OCI-LY7 (cell line): ENCODE data around the gene TM6SF1. TPM values are rescaled to one million over a fixed set of nuclear protein-coding genes. Genes with fewer than 3 reads are reported as not detected.
"Not testable (repeated sequence)": the region's sequence is repeated elsewhere in the genome, so short reads cannot be mapped to it uniquely, and the experiment has no call there.

Experiments
- BruUV-seq: library from RNA; stranded (reverse); fragments of 400-500 nt; replicated peaks from 2 replicates; lab custom pipeline; 2021; lab: Mats Ljungman, UMichigan
- CTCF ChIA-PET: fragments of 300-600 bp; sonication (Branson Sonifier 250); formaldehyde crosslinking; loops from one replicate; lab custom pipeline; 2022; ENCODE audit warnings: antibody characterized with exemption; ENCODE audit not compliant: unreplicated experiment; lab: Charles Lee
- POLR2A ChIA-PET: fragments of 300-600 bp; sonication (Branson Sonifier 250); formaldehyde crosslinking; loops from one replicate; lab custom pipeline; 2022; ENCODE audit warnings: antibody characterized with exemption; lab: Charles Lee
- DNase-seq: peaks from one replicate; pipeline ENCODE4 v3.0.0-alpha.2; 2015; ENCODE audit warnings: low spot score
- H2AFZ ChIP-seq: fragments of 200-600 bp; sonication (generic), shearing (Covaris generic); 2 replicates; pipeline ENCODE4 v1.6.1; 2014; ENCODE audit warnings: mild to moderate bottlenecking, antibody characterized with exemption, low read length, moderate library complexity
- H3K27ac ChIP-seq: fragments of 200-600 bp; sonication (generic); 2 replicates; pipeline ENCODE4 v1.5.1; 2014; ENCODE audit warnings: mixed run types, low read depth, mild to moderate bottlenecking, moderate library complexity, low read length, inconsistent platforms; ENCODE audit not compliant: poor library complexity, severe bottlenecking
- H3K36me3 ChIP-seq: fragments of 200-600 bp; sonication (generic); 2 replicates; pipeline ENCODE4 v1.6.1; 2014; ENCODE audit warnings: mild to moderate bottlenecking, antibody characterized with exemption, low read length, moderate library complexity, mixed read lengths; ENCODE audit not compliant: insufficient read depth
- H3K4me1 ChIP-seq: fragments of 200-600 bp; sonication (generic); 2 replicates; pipeline ENCODE4 v1.5.1; 2014; ENCODE audit warnings: mild to moderate bottlenecking, low read length; ENCODE audit not compliant: insufficient read depth, poor library complexity, severe bottlenecking
- H3K4me2 ChIP-seq: fragments of 200-600 bp; sonication (generic); 2 replicates; pipeline ENCODE4 v1.6.1; 2014; ENCODE audit warnings: mild to moderate bottlenecking, low read length
- H3K4me3 ChIP-seq: fragments of 200-600 bp; sonication (generic); 2 replicates; pipeline ENCODE4 v1.5.1; 2014; ENCODE audit warnings: mild to moderate bottlenecking, low read depth, low read length; ENCODE audit not compliant: poor library complexity, severe bottlenecking
- H3K79me2 ChIP-seq: fragments of 200-600 bp; sonication (generic); 2 replicates; pipeline ENCODE4 v1.6.1; 2016; ENCODE audit warnings: low read depth, mild to moderate bottlenecking, low read length, moderate library complexity, mixed read lengths; ENCODE audit not compliant: insufficient read depth
- H3K9me2 ChIP-seq: fragments of 200-600 bp; sonication (generic); 2 replicates; pipeline ENCODE4 v1.6.1; 2016; ENCODE audit warnings: mild to moderate bottlenecking, low read length, mixed read lengths; ENCODE audit not compliant: insufficient read depth
- H3K9me3 ChIP-seq: fragments of 200-600 bp; sonication (generic); 2 replicates; pipeline ENCODE4 v1.6.1; 2014; ENCODE audit warnings: mild to moderate bottlenecking, mixed run types, low read length, mixed read lengths
- H4K20me1 ChIP-seq: fragments of 200-600 bp; sonication (generic); 2 replicates; pipeline ENCODE4 v1.6.1; 2014; ENCODE audit warnings: mild to moderate bottlenecking, antibody characterized with exemption, low read length, moderate library complexity, mixed read lengths; ENCODE audit not compliant: insufficient read depth
- EZH2phosphoT487 ChIP-seq: fragments of 200-600 bp; sonication (generic); IDR thresholded peaks from 2 replicates; pipeline ENCODE4 v1.6.1; 2018; ENCODE audit warnings: low read depth, borderline replicate concordance, mild to moderate bottlenecking, mixed run types, antibody characterized with exemption, low read length, moderate library complexity, mixed read lengths
- intact Hi-C: fragments of 100-400 bp; cut with micrococcal nuclease; formaldehyde crosslinking; loops from one replicate; pipeline ENCODE4 v1.10.0; 2022; ENCODE audit not compliant: unreplicated experiment
- total RNA-seq, 2 experiments: library from RNA; depleted of rRNA in 1 of 2; stranded (reverse); fragments of >200 nt in 1 of 2; shearing (Covaris generic) in 1 of 2; gene quantifications; 2 replicates each; pipeline ENCODE4 v1.2.3, GENCODE V29; 2014 to 2022
- TF ChIP-seq, protein P1 (sequence below): fragments of 200-600 bp; sonication (generic); conservative IDR thresholded peaks from 2 replicates; pipeline ENCODE4 v1.5.1; 2014; ENCODE audit warnings: mild to moderate bottlenecking, antibody characterized with exemption, low read length, moderate library complexity, mixed read lengths

Gene TM6SF1
- total RNA-seq, 2 experiments from 2014 or later, result 27.2 to 28.7 TPM

DNA sequence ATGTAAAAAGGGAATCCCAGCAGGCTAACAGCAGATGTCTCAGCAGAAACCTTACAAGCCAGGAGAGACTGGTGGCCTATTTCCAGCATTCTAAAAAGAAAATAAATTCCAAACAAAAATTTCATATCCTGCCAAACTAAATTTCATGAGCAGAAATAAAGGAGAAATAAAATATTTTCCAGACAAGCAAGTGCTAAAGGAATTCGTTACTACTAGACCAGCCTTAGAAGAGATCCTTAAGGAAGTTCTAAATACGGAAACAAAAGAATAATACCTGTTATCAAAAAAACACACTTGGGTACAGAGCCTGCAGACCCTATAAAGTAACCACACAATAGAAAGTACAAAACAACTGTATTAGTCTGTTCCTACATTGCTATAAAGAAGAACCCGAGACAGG, 58.8 kb downstream of the TM6SF1 start:
- H3K4me1 ChIP-seq, result no peaks in the 10 kb centered on the region
- ChIA-PET CTCF (no interaction called here), POLR2A (no interaction called here)
- peaks cover 10% of the 10 kb centered on the region; the same call in 1 of the 2 replicates for H3K79me2 ChIP-seq
- intact Hi-C loops, result no loop called here
- H3K9me2 ChIP-seq, result no peaks in the 10 kb centered on the region
- no peaks in the 10 kb centered on the region for H3K9me3 ChIP-seq
- H3K36me3 ChIP-seq, result peaks cover 8% of the 10 kb centered on the region; the same call in 1 of the 2 replicates
- TF ChIP-seq, protein P1, sequence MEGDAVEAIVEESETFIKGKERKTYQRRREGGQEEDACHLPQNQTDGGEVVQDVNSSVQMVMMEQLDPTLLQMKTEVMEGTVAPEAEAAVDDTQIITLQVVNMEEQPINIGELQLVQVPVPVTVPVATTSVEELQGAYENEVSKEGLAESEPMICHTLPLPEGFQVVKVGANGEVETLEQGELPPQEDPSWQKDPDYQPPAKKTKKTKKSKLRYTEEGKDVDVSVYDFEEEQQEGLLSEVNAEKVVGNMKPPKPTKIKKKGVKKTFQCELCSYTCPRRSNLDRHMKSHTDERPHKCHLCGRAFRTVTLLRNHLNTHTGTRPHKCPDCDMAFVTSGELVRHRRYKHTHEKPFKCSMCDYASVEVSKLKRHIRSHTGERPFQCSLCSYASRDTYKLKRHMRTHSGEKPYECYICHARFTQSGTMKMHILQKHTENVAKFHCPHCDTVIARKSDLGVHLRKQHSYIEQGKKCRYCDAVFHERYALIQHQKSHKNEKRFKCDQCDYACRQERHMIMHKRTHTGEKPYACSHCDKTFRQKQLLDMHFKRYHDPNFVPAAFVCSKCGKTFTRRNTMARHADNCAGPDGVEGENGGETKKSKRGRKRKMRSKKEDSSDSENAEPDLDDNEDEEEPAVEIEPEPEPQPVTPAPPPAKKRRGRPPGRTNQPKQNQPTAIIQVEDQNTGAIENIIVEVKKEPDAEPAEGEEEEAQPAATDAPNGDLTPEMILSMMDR, result no peak
- TF ChIP-seq EZH2phosphoT487, result no peak
- no peak for DNase-seq
- H3K27ac ChIP-seq, result no peak overlapping the region
- no peaks in the 10 kb centered on the region for H4K20me1 ChIP-seq
- BruUV-seq, result no TSS peak
- H2AFZ ChIP-seq, result no peak overlapping the region
- no peak overlapping the region for H3K4me2 ChIP-seq
- H3K4me3 ChIP-seq, result no peak overlapping the region

GRCh38 chr15:83166830-83167229, 59.4 kb downstream of the TM6SF1 start:
- peaks cover 10% of the 10 kb centered on the region; the same call in 1 of the 2 replicates for H3K79me2 ChIP-seq
- H3K4me3 ChIP-seq, result no peak overlapping the region
- H2AFZ ChIP-seq, result no peak overlapping the region
- H3K9me3 ChIP-seq, result no peaks in the 10 kb centered on the region
- no TSS peak for BruUV-seq
- H3K36me3 ChIP-seq, result peaks cover 8% of the 10 kb centered on the region; the same call in 1 of the 2 replicates
- no peaks in the 10 kb centered on the region for H3K9me2 ChIP-seq
- H4K20me1 ChIP-seq, result no peaks in the 10 kb centered on the region
- TF ChIP-seq, protein P1, result no peak
- TF ChIP-seq EZH2phosphoT487, result no peak
- CTCF ChIA-PET, result no interaction called here
- intact Hi-C loops, result no loop called here
- no peak overlapping the region for H3K4me2 ChIP-seq
- no peaks in the 10 kb centered on the region for H3K4me1 ChIP-seq
- H3K27ac ChIP-seq, result no peak overlapping the region
- POLR2A ChIA-PET, result interaction anchor here (1.2 kb wide), 1 partner anchor 28 kb away, joined by 4 read pairs; no protein-coding TSS in a partner anchor
- DNase-seq, result no peak

DNA sequence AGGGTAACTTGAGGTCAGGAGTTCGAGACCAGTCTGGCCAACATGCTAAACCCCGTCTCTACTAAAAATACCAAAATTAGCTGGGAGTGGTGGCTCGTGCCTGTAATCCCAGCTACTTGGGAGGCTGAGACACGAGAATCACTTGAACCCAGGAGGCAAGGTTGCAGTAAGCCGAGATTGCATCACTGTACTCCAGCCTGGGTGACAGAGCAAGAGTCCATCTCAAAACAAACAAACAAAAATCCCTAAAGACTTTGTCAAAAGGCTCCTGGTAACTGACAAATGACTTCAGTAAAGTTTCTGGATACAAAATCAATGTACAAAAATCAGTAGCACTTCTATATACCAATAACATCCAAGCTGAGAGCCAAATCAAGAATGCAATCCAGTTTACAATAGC, 62.1 kb downstream of the TM6SF1 start:
- intact Hi-C loops, DNase-seq, H3K36me3 ChIP-seq, H3K27ac ChIP-seq, CTCF ChIA-PET, H3K9me3 ChIP-seq, H3K4me1 ChIP-seq, H3K79me2 ChIP-seq, H2AFZ ChIP-seq, BruUV-seq, H4K20me1 ChIP-seq, H3K4me2 ChIP-seq, H3K4me3 ChIP-seq, POLR2A ChIA-PET, H3K9me2 ChIP-seq: not testable (repeated sequence)
